ENCODE measurements around the gene MED25. TPM values are rescaled to one million over a fixed set of nuclear protein-coding genes. Genes with fewer than 3 reads are reported as not detected.

MED25 gene
- total RNA-seq, 1 experiment from 2014 or later = 81.2 TPM

DNA sequence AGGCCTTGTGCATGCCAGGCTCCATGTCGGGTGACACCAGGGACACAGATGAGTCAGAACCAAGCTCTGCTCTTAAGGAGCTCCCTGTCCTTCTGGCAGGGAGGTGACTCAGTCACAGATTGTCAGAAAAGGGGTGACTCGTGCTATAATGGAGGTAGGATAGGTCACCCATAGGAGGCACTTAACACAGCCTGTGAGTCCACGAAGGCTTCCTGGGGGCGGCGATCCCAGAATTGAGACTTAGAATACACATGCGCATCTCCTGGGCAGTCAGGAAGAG lies 24.6 kb upstream of the MED25 start:
- Mint-ChIP-seq H3K4me1 (no peaks in the 10 kb centered on the region), H3K36me3 (peaks cover 34% of the 10 kb centered on the region), H3K27ac (no peak overlapping the region), H3K4me3 (no peak overlapping the region), H3K27me3 (ENCODE audit: low read depth) (no peaks in the 10 kb centered on the region), H3K9me3 (no peaks in the 10 kb centered on the region)
- ChIA-PET CTCF (interaction anchor here (1.2 kb wide), 1 partner anchor 12 kb away, joined by 6 read pairs; no protein-coding TSS in a partner anchor), POLR2A (no interaction called here)
- no peak for TF ChIP-seq KAT7 (CRISPR knock-in tag; IDR thresholded peaks at IDR 0.05; ENCODE audit: borderline replicate concordance)
- no peak for DNase-seq (ENCODE audit: low spot score)
- ATAC-seq = no peak

DNA sequence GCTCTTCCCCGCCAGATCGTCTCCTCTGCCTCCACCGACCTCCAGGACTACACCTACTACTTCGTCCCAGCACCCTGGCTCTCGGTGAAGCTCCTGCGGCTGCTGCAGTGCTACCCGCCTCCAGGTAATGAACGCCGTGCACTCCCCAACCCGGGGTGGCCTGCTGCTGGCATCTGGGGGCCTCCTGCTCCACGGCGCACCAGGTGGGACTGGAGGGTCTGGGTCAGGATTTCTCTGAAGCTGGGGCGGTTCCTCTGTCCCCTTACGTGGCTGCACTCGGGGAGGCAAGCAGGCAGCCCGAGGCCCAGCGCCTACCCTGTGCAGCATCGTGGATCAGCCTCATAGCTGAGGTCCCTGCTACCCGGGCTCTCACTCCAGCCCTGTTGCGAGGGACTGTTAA lies 22.5 kb upstream of the MED25 start:
- TF ChIP-seq, protein P1, sequence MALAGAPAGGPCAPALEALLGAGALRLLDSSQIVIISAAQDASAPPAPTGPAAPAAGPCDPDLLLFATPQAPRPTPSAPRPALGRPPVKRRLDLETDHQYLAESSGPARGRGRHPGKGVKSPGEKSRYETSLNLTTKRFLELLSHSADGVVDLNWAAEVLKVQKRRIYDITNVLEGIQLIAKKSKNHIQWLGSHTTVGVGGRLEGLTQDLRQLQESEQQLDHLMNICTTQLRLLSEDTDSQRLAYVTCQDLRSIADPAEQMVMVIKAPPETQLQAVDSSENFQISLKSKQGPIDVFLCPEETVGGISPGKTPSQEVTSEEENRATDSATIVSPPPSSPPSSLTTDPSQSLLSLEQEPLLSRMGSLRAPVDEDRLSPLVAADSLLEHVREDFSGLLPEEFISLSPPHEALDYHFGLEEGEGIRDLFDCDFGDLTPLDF (CRISPR knock-in tag; IDR thresholded peaks at IDR 0.05) = no peak
- TF ChIP-seq CREM (CRISPR knock-in tag; IDR thresholded peaks at IDR 0.05) (no peak), NR3C1 (CRISPR knock-in tag; conservative IDR thresholded peaks at IDR 0.05; ENCODE audit: low read depth) (no peak), ESRRA (CRISPR knock-in tag; IDR thresholded peaks at IDR 0.05; ENCODE audit: borderline replicate concordance) (no peak), NR1H2 (CRISPR knock-in tag; IDR thresholded peaks at IDR 0.05) (no peak)

DNA sequence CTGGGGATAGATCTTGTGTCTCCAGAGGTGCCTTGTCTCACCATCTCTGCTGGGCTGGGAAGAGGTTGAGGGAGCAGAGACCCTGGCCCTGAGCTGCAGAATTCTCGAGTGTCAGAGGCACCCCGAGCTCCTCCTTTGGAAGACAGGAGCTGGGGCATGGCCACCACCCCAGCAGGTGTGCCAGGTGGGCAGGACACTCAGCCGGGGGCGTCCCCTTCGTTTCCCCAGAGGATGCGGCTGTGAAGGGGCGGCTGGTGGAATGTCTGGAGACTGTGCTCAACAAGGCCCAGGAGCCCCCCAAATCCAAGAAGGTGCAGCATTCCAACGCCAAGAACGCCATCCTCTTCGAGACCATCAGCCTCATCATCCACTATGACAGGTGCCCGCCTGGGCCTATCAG lies 19.5 kb upstream of the MED25 start:
- no peak for TF ChIP-seq OVOL2 (CRISPR knock-in tag; IDR thresholded peaks at IDR 0.05; ENCODE audit: borderline replicate concordance)
- TF ChIP-seq, protein P2, sequence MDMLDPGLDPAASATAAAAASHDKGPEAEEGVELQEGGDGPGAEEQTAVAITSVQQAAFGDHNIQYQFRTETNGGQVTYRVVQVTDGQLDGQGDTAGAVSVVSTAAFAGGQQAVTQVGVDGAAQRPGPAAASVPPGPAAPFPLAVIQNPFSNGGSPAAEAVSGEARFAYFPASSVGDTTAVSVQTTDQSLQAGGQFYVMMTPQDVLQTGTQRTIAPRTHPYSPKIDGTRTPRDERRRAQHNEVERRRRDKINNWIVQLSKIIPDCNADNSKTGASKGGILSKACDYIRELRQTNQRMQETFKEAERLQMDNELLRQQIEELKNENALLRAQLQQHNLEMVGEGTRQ (CRISPR knock-in tag; IDR thresholded peaks at IDR 0.05) = no peak
- H3K9me3 Mint-ChIP-seq = no peaks in the 10 kb centered on the region
- no peak for DNase-seq (ENCODE audit: low spot score)
- H3K4me3 Mint-ChIP-seq = no peak overlapping the region
- H3K27ac Mint-ChIP-seq = no peak overlapping the region
- H3K36me3 Mint-ChIP-seq = peaks cover 33% of the 10 kb centered on the region
- no peaks in the 10 kb centered on the region for H3K27me3 Mint-ChIP-seq (ENCODE audit: low read depth)
- ChIA-PET POLR2A (no interaction called here), CTCF (interaction anchor here (0.5 to 1.5 kb wide), 2 partner anchors 11 to 48 kb away, joined by 3 read pairs; no protein-coding TSS in a partner anchor)
- ATAC-seq = no peak
- H3K4me1 Mint-ChIP-seq = peaks cover 14% of the 10 kb centered on the region

More for the DNA sequence above, 22.5 kb upstream of the MED25 start:
- CTCF ChIA-PET = interaction anchor here (1.2 kb wide), 1 partner anchor 10 kb away, joined by 6 read pairs; no protein-coding TSS in a partner anchor
- no peak for ATAC-seq
- Mint-ChIP-seq H3K27ac (no peak overlapping the region), H3K27me3 (ENCODE audit: low read depth) (no peaks in the 10 kb centered on the region), H3K36me3 (peaks cover 37% of the 10 kb centered on the region), H3K4me3 (no peak overlapping the region), H3K4me1 (no peaks in the 10 kb centered on the region), H3K9me3 (no peaks in the 10 kb centered on the region)
- no peak for DNase-seq (ENCODE audit: low spot score)
- POLR2A ChIA-PET = no interaction called here

DNA sequence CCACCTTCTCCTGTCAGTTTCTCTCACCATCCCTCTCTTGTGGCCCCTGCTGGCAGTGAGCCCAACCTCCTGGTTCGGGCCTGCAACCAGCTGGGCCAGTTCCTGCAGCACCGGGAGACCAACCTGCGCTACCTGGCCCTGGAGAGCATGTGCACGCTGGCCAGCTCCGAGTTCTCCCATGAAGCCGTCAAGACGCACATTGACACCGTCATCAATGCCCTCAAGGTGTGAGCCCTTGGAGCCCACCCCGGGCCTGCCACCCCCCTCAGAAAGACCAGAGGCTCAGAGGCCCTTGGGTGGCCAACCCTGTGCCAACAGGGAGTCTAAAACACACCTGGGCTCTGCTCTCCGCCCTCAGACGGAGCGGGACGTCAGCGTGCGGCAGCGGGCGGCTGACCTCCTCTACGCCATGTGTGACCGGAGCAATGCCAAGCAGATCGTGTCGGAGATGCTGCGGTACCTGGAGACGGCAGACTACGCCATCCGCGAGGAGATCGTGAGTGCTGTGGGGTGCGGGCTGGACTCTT lies 18.8 kb upstream of the MED25 start:
- Mint-ChIP-seq H3K4me3 (no peak overlapping the region), H3K36me3 (peaks cover 36% of the 10 kb centered on the region), H3K27ac (no peak overlapping the region)
- TF ChIP-seq ZNF396 (CRISPR knock-in tag; IDR thresholded peaks at IDR 0.05; ENCODE audit: borderline replicate concordance) (no peak), MXD4 (CRISPR knock-in tag; IDR thresholded peaks at IDR 0.05; ENCODE audit: borderline replicate concordance) (no peak), ZNF121 (CRISPR knock-in tag; IDR thresholded peaks at IDR 0.05) (no peak), ZNF219 (CRISPR knock-in tag; IDR thresholded peaks at IDR 0.05; ENCODE audit: borderline replicate concordance) (no peak), HMGA2 (CRISPR knock-in tag; IDR thresholded peaks at IDR 0.05) (no peak)
- TF ChIP-seq, protein P3, sequence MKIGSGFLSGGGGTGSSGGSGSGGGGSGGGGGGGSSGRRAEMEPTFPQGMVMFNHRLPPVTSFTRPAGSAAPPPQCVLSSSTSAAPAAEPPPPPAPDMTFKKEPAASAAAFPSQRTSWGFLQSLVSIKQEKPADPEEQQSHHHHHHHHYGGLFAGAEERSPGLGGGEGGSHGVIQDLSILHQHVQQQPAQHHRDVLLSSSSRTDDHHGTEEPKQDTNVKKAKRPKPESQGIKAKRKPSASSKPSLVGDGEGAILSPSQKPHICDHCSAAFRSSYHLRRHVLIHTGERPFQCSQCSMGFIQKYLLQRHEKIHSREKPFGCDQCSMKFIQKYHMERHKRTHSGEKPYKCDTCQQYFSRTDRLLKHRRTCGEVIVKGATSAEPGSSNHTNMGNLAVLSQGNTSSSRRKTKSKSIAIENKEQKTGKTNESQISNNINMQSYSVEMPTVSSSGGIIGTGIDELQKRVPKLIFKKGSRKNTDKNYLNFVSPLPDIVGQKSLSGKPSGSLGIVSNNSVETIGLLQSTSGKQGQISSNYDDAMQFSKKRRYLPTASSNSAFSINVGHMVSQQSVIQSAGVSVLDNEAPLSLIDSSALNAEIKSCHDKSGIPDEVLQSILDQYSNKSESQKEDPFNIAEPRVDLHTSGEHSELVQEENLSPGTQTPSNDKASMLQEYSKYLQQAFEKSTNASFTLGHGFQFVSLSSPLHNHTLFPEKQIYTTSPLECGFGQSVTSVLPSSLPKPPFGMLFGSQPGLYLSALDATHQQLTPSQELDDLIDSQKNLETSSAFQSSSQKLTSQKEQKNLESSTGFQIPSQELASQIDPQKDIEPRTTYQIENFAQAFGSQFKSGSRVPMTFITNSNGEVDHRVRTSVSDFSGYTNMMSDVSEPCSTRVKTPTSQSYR (CRISPR knock-in tag; IDR thresholded peaks at IDR 0.05) = no peak
- TF ChIP-seq, protein P4, sequence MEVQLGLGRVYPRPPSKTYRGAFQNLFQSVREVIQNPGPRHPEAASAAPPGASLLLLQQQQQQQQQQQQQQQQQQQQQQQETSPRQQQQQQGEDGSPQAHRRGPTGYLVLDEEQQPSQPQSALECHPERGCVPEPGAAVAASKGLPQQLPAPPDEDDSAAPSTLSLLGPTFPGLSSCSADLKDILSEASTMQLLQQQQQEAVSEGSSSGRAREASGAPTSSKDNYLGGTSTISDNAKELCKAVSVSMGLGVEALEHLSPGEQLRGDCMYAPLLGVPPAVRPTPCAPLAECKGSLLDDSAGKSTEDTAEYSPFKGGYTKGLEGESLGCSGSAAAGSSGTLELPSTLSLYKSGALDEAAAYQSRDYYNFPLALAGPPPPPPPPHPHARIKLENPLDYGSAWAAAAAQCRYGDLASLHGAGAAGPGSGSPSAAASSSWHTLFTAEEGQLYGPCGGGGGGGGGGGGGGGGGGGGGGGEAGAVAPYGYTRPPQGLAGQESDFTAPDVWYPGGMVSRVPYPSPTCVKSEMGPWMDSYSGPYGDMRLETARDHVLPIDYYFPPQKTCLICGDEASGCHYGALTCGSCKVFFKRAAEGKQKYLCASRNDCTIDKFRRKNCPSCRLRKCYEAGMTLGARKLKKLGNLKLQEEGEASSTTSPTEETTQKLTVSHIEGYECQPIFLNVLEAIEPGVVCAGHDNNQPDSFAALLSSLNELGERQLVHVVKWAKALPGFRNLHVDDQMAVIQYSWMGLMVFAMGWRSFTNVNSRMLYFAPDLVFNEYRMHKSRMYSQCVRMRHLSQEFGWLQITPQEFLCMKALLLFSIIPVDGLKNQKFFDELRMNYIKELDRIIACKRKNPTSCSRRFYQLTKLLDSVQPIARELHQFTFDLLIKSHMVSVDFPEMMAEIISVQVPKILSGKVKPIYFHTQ (CRISPR knock-in tag; IDR thresholded peaks at IDR 0.05) = no peak
- TF ChIP-seq, protein P5, sequence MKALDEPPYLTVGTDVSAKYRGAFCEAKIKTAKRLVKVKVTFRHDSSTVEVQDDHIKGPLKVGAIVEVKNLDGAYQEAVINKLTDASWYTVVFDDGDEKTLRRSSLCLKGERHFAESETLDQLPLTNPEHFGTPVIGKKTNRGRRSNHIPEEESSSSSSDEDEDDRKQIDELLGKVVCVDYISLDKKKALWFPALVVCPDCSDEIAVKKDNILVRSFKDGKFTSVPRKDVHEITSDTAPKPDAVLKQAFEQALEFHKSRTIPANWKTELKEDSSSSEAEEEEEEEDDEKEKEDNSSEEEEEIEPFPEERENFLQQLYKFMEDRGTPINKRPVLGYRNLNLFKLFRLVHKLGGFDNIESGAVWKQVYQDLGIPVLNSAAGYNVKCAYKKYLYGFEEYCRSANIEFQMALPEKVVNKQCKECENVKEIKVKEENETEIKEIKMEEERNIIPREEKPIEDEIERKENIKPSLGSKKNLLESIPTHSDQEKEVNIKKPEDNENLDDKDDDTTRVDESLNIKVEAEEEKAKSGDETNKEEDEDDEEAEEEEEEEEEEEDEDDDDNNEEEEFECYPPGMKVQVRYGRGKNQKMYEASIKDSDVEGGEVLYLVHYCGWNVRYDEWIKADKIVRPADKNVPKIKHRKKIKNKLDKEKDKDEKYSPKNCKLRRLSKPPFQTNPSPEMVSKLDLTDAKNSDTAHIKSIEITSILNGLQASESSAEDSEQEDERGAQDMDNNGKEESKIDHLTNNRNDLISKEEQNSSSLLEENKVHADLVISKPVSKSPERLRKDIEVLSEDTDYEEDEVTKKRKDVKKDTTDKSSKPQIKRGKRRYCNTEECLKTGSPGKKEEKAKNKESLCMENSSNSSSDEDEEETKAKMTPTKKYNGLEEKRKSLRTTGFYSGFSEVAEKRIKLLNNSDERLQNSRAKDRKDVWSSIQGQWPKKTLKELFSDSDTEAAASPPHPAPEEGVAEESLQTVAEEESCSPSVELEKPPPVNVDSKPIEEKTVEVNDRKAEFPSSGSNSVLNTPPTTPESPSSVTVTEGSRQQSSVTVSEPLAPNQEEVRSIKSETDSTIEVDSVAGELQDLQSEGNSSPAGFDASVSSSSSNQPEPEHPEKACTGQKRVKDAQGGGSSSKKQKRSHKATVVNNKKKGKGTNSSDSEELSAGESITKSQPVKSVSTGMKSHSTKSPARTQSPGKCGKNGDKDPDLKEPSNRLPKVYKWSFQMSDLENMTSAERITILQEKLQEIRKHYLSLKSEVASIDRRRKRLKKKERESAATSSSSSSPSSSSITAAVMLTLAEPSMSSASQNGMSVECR (CRISPR knock-in tag; IDR thresholded peaks at IDR 0.05; ENCODE audit: borderline replicate concordance) = no peak
- TF ChIP-seq, protein P6, sequence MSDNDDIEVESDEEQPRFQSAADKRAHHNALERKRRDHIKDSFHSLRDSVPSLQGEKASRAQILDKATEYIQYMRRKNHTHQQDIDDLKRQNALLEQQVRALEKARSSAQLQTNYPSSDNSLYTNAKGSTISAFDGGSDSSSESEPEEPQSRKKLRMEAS (CRISPR knock-in tag; IDR thresholded peaks at IDR 0.05) = no peak

More for the DNA sequence above, 18.8 kb upstream of the MED25 start:
- no peak for DNase-seq (ENCODE audit: low spot score)
- POLR2A ChIA-PET = no interaction called here
- Mint-ChIP-seq H3K4me1 (peaks cover 15% of the 10 kb centered on the region), H3K9me3 (no peaks in the 10 kb centered on the region), H3K27me3 (ENCODE audit: low read depth) (no peaks in the 10 kb centered on the region)
- ATAC-seq = no peak
- CTCF ChIA-PET = interaction anchor here (0.5 to 1.5 kb wide), 2 partner anchors 11 to 48 kb away, joined by 3 read pairs; no protein-coding TSS in a partner anchor

All from WTC11 (cell line).